Chondrocyte (in vitro differentiated cells): ENCODE measurements around the gene CLEC7A. TPM values are rescaled to one million over a fixed set of nuclear protein-coding genes. Genes with fewer than 3 reads are reported as not detected.

Experiments
- DNase-seq: peaks from one replicate; pipeline ENCODE4 v3.0.0; 2021; ENCODE audit warnings: mixed read lengths, low spot score
- H3K27ac Mint-ChIP-seq: one replicate; pipeline ENCODE4 v1.8.0; 2021; ENCODE audit warnings: mild to moderate bottlenecking, moderate library complexity, mixed read lengths; ENCODE audit not compliant: unreplicated experiment
- H3K27me3 Mint-ChIP-seq: 2 replicates; pipeline ENCODE4 v1.8.0; 2021; ENCODE audit warnings: low read depth, mixed read lengths
- H3K36me3 Mint-ChIP-seq: 2 replicates; pipeline ENCODE4 v1.8.0; 2021; ENCODE audit warnings: low read depth, mixed read lengths
- H3K4me1 Mint-ChIP-seq: 2 replicates; pipeline ENCODE4 v1.8.0; 2021; ENCODE audit warnings: low read depth, mild to moderate bottlenecking, mixed read lengths
- H3K4me3 Mint-ChIP-seq: one replicate; pipeline ENCODE4 v1.8.0; 2021; ENCODE audit warnings: mild to moderate bottlenecking, moderate library complexity, mixed read lengths; ENCODE audit not compliant: unreplicated experiment
- H3K9me3 Mint-ChIP-seq: 2 replicates; pipeline ENCODE4 v1.8.0; 2021; ENCODE audit warnings: low read depth, mixed read lengths
- CTCF ChIP-seq: fragments of 200-600 bp; sonication (generic); IDR thresholded peaks from 2 replicates; pipeline ENCODE4 v1.5.0; 2021; ENCODE audit warnings: antibody characterized with exemption, mild to moderate bottlenecking, moderate library complexity
- total RNA-seq: library from RNA; stranded (reverse); gene quantifications from 3 replicates; pipeline ENCODE4 v1.2.1, GENCODE V29; 2021

Gene CLEC7A
- total RNA-seq, 1 donor from 2014 or later: not detected

- no peak overlapping the region for H3K27ac Mint-ChIP-seq
- H3K4me1 Mint-ChIP-seq: peaks cover 6% of the 10 kb centered on the region
- no peak for DNase-seq
- H3K4me3 Mint-ChIP-seq: no peak overlapping the region
- TF ChIP-seq CTCF: no peak
- no peaks in the 10 kb centered on the region for H3K27me3 Mint-ChIP-seq
- H3K36me3 Mint-ChIP-seq: no peaks in the 10 kb centered on the region
- peaks cover 4% of the 10 kb centered on the region for H3K9me3 Mint-ChIP-seq
Observed at GRCh38 chr12:10115890-10116289, 14.1 kb downstream of the CLEC7A start.

- H3K4me3 Mint-ChIP-seq: no peak overlapping the region
- no peak for DNase-seq
- no peak for TF ChIP-seq CTCF
- peaks cover 6% of the 10 kb centered on the region for H3K4me1 Mint-ChIP-seq
- no peaks in the 10 kb centered on the region for H3K27me3 Mint-ChIP-seq
- H3K9me3 Mint-ChIP-seq: peaks cover 7% of the 10 kb centered on the region
- no peaks in the 10 kb centered on the region for H3K36me3 Mint-ChIP-seq
- no peak overlapping the region for H3K27ac Mint-ChIP-seq
Observed at GRCh38 chr12:10115311-10115710, 14.7 kb downstream of the CLEC7A start.

GRCh38 chr12:10113920-10114319, 16.1 kb downstream of the CLEC7A start:
- no peak for TF ChIP-seq CTCF
- Mint-ChIP-seq H3K4me3 (no peak overlapping the region), H3K4me1 (peaks cover 6% of the 10 kb centered on the region), H3K27ac (no peak overlapping the region), H3K9me3 (peaks cover 7% of the 10 kb centered on the region), H3K36me3 (no peaks in the 10 kb centered on the region), H3K27me3 (no peaks in the 10 kb centered on the region)
- DNase-seq: no peak

GRCh38 chr12:10113075-10113474, 16.9 kb downstream of the CLEC7A start:
- peak overlapping the region; percentile 66 for H3K27ac Mint-ChIP-seq
- DNase-seq: no peak
- TF ChIP-seq CTCF: no peak
- peaks cover 6% of the 10 kb centered on the region for H3K4me1 Mint-ChIP-seq
- peaks cover 7% of the 10 kb centered on the region for H3K9me3 Mint-ChIP-seq
- H3K27me3 Mint-ChIP-seq: no peaks in the 10 kb centered on the region
- no peak overlapping the region for H3K4me3 Mint-ChIP-seq
- no peaks in the 10 kb centered on the region for H3K36me3 Mint-ChIP-seq

- no peak for TF ChIP-seq CTCF
- Mint-ChIP-seq H3K4me3 (no peak overlapping the region), H3K4me1 (peaks cover 6% of the 10 kb centered on the region), H3K36me3 (peaks cover 1% of the 10 kb centered on the region), H3K9me3 (peaks cover 12% of the 10 kb centered on the region), H3K27ac (no peak overlapping the region), H3K27me3 (no peaks in the 10 kb centered on the region)
- DNase-seq: no peak
Observed at GRCh38 chr12:10111451-10111850, 18.5 kb downstream of the CLEC7A start.
